ENCODE measurements around the gene TBX2. TPM values are rescaled to one million over a fixed set of nuclear protein-coding genes. Genes with fewer than 3 reads are reported as not detected.
"Not testable (repeated sequence)": the region's sequence is repeated elsewhere in the genome, so short reads cannot be mapped to it uniquely, and the experiment has no call there.

Gene TBX2
- total RNA-seq, 1 donor from 2014 or later, result 16.1 TPM

GRCh38 chr17:61444831-61445230 is 45.2 kb downstream of the TBX2 start:
- H3K4me3 Mint-ChIP-seq, result no peak overlapping the region
- peaks cover 38% of the 10 kb centered on the region for H3K27me3 Mint-ChIP-seq (ENCODE audit: low read depth)
- DNase-seq (ENCODE audit: low read depth, low spot score), result no peak
- H3K27ac Mint-ChIP-seq (ENCODE audit: unreplicated experiment), result no peak overlapping the region
- H3K36me3 Mint-ChIP-seq (ENCODE audit: low read depth), result no peaks in the 10 kb centered on the region
- H3K9me3 Mint-ChIP-seq, result peaks cover 1% of the 10 kb centered on the region
- peaks cover 5% of the 10 kb centered on the region for H3K4me1 Mint-ChIP-seq
- TF ChIP-seq, protein P1, sequence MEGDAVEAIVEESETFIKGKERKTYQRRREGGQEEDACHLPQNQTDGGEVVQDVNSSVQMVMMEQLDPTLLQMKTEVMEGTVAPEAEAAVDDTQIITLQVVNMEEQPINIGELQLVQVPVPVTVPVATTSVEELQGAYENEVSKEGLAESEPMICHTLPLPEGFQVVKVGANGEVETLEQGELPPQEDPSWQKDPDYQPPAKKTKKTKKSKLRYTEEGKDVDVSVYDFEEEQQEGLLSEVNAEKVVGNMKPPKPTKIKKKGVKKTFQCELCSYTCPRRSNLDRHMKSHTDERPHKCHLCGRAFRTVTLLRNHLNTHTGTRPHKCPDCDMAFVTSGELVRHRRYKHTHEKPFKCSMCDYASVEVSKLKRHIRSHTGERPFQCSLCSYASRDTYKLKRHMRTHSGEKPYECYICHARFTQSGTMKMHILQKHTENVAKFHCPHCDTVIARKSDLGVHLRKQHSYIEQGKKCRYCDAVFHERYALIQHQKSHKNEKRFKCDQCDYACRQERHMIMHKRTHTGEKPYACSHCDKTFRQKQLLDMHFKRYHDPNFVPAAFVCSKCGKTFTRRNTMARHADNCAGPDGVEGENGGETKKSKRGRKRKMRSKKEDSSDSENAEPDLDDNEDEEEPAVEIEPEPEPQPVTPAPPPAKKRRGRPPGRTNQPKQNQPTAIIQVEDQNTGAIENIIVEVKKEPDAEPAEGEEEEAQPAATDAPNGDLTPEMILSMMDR (conservative IDR thresholded peaks at IDR 0.05), result no peak

- H3K36me3 Mint-ChIP-seq (ENCODE audit: low read depth), result no peaks in the 10 kb centered on the region
- H3K27ac Mint-ChIP-seq (ENCODE audit: unreplicated experiment), result no peak overlapping the region
- no peak for DNase-seq (ENCODE audit: low read depth, low spot score)
- H3K27me3 Mint-ChIP-seq (ENCODE audit: low read depth), result peaks cover 59% of the 10 kb centered on the region
- TF ChIP-seq, protein P1 (conservative IDR thresholded peaks at IDR 0.05), result no peak
- no peaks in the 10 kb centered on the region for H3K9me3 Mint-ChIP-seq
- H3K4me3 Mint-ChIP-seq, result no peak overlapping the region
- H3K4me1 Mint-ChIP-seq, result peaks cover 5% of the 10 kb centered on the region
Measured at GRCh38 chr17:61447358-61447757, 47.7 kb downstream of the TBX2 start.

- Mint-ChIP-seq H3K36me3 (ENCODE audit: low read depth) (no peaks in the 10 kb centered on the region), H3K4me3 (no peak overlapping the region), H3K4me1 (peaks cover 10% of the 10 kb centered on the region), H3K9me3 (no peaks in the 10 kb centered on the region), H3K27me3 (ENCODE audit: low read depth) (peaks cover 66% of the 10 kb centered on the region), H3K27ac (ENCODE audit: unreplicated experiment) (no peak overlapping the region)
- no peak for DNase-seq (ENCODE audit: low read depth, low spot score)
- TF ChIP-seq, protein P1 (conservative IDR thresholded peaks at IDR 0.05), result no peak
Measured at GRCh38 chr17:61448042-61448441, 48.4 kb downstream of the TBX2 start.

DNA sequence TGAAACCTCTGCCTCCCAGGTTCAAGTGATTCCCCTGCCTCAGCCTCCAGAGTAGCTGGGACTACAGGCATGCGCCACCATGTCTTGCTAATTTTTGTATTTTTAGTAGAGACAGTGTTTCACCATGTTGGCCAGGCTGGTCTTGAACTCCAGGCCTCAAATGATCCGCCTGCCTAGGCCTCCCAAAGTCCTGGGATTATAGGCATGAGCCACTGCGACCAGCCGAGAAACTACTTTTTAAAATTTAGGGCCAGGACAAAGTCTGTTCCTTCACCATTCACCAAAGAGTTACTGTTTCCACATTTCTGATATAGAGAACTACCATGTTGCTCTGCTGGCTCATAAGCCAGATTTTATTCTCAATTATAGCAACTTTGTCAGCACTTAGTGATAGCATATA is 49.5 kb downstream of the TBX2 start:
- H3K36me3 Mint-ChIP-seq (ENCODE audit: low read depth); H3K4me3 Mint-ChIP-seq; H3K27ac Mint-ChIP-seq (ENCODE audit: unreplicated experiment); H3K9me3 Mint-ChIP-seq; DNase-seq (ENCODE audit: low read depth, low spot score): not testable (repeated sequence)
- peaks cover 13% of the 10 kb centered on the region for H3K4me1 Mint-ChIP-seq
- H3K27me3 Mint-ChIP-seq (ENCODE audit: low read depth), result peaks cover 77% of the 10 kb centered on the region

- Mint-ChIP-seq H3K36me3 (ENCODE audit: low read depth) (no peaks in the 10 kb centered on the region), H3K4me1 (peaks cover 13% of the 10 kb centered on the region), H3K9me3 (no peaks in the 10 kb centered on the region), H3K27me3 (ENCODE audit: low read depth) (peaks cover 83% of the 10 kb centered on the region), H3K27ac (ENCODE audit: unreplicated experiment) (no peak overlapping the region), H3K4me3 (no peak overlapping the region)
- TF ChIP-seq, protein P1 (conservative IDR thresholded peaks at IDR 0.05), result no peak
- DNase-seq (ENCODE audit: low read depth, low spot score), result no peak
Measured at GRCh38 chr17:61449707-61450640, 50.3 kb downstream of the TBX2 start.

Measured in neural crest cell (in vitro differentiated cells).